PFSK-1 (cell line): ENCODE results near the gene SIDT2.
A peak's percentile ranks its signal among the peaks of the same experiment; 100 is the strongest.

Experiments used
- FOXP2 ChIP-seq: optimal IDR thresholded peaks from 2 replicates; pipeline ENCODE3; 2011; ENCODE audit warnings: borderline replicate concordance, control low read depth, inconsistent platforms; ENCODE audit not compliant: insufficient read depth; ENCODE audit errors: extremely low read length, extremely low read depth
- POLR2AphosphoS5 ChIP-seq: IDR thresholded peaks from 2 replicates; pipeline ENCODE4 v1.6.1; 2012; ENCODE audit warnings: low read depth, mild to moderate bottlenecking, control low read depth, low read length, moderate library complexity
- REST ChIP-seq, 2 experiments: IDR thresholded peaks; 2 replicates each; pipeline versions ENCODE4 v1.6.1 to v1.8.0; 2011 to 2012; ENCODE audit warnings: low read depth in 2 of 2, low read length in 2 of 2, control low read depth in 1 of 2, inconsistent platforms in 1 of 2, mild to moderate bottlenecking in 1 of 2, moderate library complexity in 1 of 2; ENCODE audit not compliant: insufficient read depth in 1 of 2
- SIN3A ChIP-seq: IDR thresholded peaks from 2 replicates; pipeline ENCODE4 v1.6.1; 2012; ENCODE audit warnings: mild to moderate bottlenecking, low read length, moderate library complexity, borderline replicate concordance; ENCODE audit not compliant: insufficient read depth
- TAF1 ChIP-seq: IDR thresholded peaks from 2 replicates; pipeline ENCODE4 v1.6.1; 2012; ENCODE audit warnings: low read length, control low read depth, borderline replicate concordance; ENCODE audit not compliant: insufficient read depth

SIDT2 gene

GRCh38 chr11:117231842-117232091, 53.2 kb downstream of the SIDT2 start, which contains the start of gene PCSK7:
TSS of gene PCSK7 (minus strand) at chr11:117232073. CDS start at chr11:117229844, 2,229 bp downstream.
- TF ChIP-seq SIN3A, result peak; percentile 92; the same call in 1 of the 2 replicates
- TF ChIP-seq FOXP2, result peak; percentile 26
- TF ChIP-seq TAF1, result 0 out of 2 replicates have a peak, but pooled peaks have one; percentile 48
- peak; percentile 61; the same call in 1 of the 2 replicates for TF ChIP-seq POLR2AphosphoS5
- 0 out of 4 replicates have a peak, but pooled peaks of 1 of the 2 experiments have one; percentile 40 for TF ChIP-seq REST (IDR thresholded peaks at IDR 0.05; ENCODE audit: insufficient read depth in 1 of 2, low read depth in 2 of 2, low read length in 2 of 2)

GRCh38 chr11:117232092-117232878, 53.7 kb downstream of the SIDT2 start, which contains the start of gene RNF214:
TSS of gene RNF214 (plus strand) at chr11:117232671. CDS start at chr11:117234273, 1,602 bp downstream.
- TF ChIP-seq POLR2AphosphoS5, result peak; percentile 59; the same call in 1 of the 2 replicates
- no peak for TF ChIP-seq SIN3A
- TF ChIP-seq FOXP2, result peak; percentile 86

- TF ChIP-seq FOXP2 (no peak), TAF1 (no peak), REST (IDR thresholded peaks at IDR 0.05; ENCODE audit: insufficient read depth in 1 of 2, low read depth in 2 of 2, low read length in 2 of 2) (no peak), POLR2AphosphoS5 (no peak), SIN3A (no peak)
Measured at GRCh38 chr11:117232911-117233409, 54.4 kb downstream of the SIDT2 start.

- TF ChIP-seq TAF1, result no peak
- no peak for TF ChIP-seq SIN3A
- TF ChIP-seq FOXP2, result no peak
- TF ChIP-seq REST (IDR thresholded peaks at IDR 0.05; ENCODE audit: insufficient read depth in 1 of 2, low read depth in 2 of 2, low read length in 2 of 2), result no peak
- TF ChIP-seq POLR2AphosphoS5, result no peak
Measured at GRCh38 chr11:117238221-117238620, 59.7 kb downstream of the SIDT2 start.

GRCh38 chr11:117239295-117239694, 60.8 kb downstream of the SIDT2 start:
- no peak for TF ChIP-seq SIN3A
- no peak for TF ChIP-seq FOXP2
- TF ChIP-seq REST (IDR thresholded peaks at IDR 0.05; ENCODE audit: insufficient read depth in 1 of 2, low read depth in 2 of 2, low read length in 2 of 2), result no peak
- TF ChIP-seq TAF1, result no peak
- TF ChIP-seq POLR2AphosphoS5, result no peak
